ENCODE results near the gene UNC45B.
"Not testable (repeated sequence)": the region's sequence is repeated elsewhere in the genome, so short reads cannot be mapped to it uniquely, and the experiment has no call there.

The UNC45B gene

DNA sequence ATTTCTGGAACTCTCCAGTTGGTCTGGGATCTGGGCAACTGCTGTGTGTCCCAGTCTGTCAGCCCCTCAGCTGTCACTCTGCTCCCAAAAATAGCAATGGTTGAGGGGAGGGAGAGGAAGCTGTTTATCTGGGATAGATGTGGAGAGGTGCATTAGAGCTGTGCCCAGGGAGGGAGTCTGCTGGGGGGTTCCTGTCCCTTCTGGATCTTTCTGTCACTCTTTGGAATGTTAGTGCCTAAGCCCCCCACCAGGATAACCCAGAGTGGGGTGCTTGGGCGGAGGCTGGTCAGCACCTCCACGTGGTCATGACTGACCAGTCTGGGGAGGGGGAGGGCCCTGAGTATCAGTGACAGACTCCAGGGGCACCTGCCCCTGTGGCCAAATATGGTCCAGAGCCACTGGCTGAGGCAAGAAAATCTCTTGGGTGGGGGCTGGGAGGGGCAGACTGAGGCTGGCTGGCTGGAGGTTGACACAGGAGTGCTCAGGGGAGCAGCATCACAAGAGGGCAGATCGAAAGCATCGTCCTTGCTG is at the start of gene UNC45B:
UNC45B (plus strand) TSS at position 443 of the 531 bp plus-strand sequence. CDS start 447 bp downstream, outside the sequence.
- H3K27me3 Mint-ChIP-seq: peaks cover 30% of the 10 kb centered on the region
- no peak for ATAC-seq
- no peaks in the 10 kb centered on the region for H3K36me3 Mint-ChIP-seq
- H3K4me3 Mint-ChIP-seq: no peak within 1 kb of the TSS
- no peaks in the 10 kb centered on the region for H3K4me1 Mint-ChIP-seq
- H3K9me3 Mint-ChIP-seq: no peaks in the 10 kb centered on the region
- no peak within 1 kb of the TSS for H3K27ac Mint-ChIP-seq

GRCh38 chr17:35099908-35100307 is 47.7 kb upstream of the UNC45B start:
- peaks cover 58% of the 10 kb centered on the region for H3K36me3 Mint-ChIP-seq
- H3K27ac Mint-ChIP-seq: no peak overlapping the region

DNA sequence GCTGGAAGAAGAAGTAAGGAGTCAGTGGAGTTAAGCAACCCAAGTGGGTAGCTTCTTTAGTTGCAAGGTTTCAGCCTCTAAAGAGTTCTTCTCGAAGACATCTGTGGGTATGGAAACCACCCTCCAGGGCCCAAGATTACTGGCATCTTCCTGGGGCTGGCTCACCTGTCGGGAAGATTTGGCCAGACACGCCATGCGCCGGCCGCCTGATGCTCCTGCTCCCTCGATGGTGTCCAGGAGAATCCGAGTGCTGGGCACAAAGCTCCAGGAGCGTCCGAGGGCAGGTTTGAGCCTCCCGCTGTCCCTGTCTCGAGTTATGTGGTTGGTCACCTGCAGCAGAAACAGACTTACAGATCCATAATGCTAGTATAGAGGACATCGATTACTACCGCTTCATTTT is 46.6 kb upstream of the UNC45B start:
- Mint-ChIP-seq H3K27me3 (no peaks in the 10 kb centered on the region), H3K36me3 (peaks cover 69% of the 10 kb centered on the region), H3K4me1 (no peaks in the 10 kb centered on the region), H3K9me3 (no peaks in the 10 kb centered on the region), H3K4me3 (no peak overlapping the region), H3K27ac (no peak overlapping the region)
- ATAC-seq: no peak

More at GRCh38 chr17:35099908-35100307, 47.7 kb upstream of the UNC45B start:
- Mint-ChIP-seq H3K27me3 (no peaks in the 10 kb centered on the region), H3K4me3 (no peak overlapping the region), H3K4me1 (no peaks in the 10 kb centered on the region), H3K9me3 (no peaks in the 10 kb centered on the region)
- no peak for ATAC-seq

DNA sequence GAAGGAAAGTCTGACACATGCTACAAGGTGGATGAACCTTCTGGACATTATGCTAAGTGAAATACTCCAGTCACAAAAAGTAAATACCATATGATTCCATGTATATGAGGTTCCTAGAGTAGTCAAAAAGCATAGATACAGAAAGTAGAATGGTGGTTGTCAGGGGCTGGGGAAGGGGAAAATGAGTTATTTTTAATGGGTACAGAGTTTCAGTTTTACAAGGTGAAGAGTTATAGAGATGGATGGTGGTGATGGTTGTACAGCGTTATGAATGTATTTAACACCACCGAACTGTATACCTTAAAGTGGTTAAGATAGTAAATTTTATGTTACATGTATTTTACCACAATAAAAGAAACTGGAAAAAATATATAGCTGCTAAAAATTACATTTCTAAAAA is 45.9 kb upstream of the UNC45B start:
- Mint-ChIP-seq H3K4me1 (no peaks in the 10 kb centered on the region), H3K36me3 (peaks cover 76% of the 10 kb centered on the region)
- no peak for ATAC-seq

GRCh38 chr17:35103271-35103670 is 44.3 kb upstream of the UNC45B start:
- no peaks in the 10 kb centered on the region for H3K9me3 Mint-ChIP-seq
- no peak overlapping the region for H3K27ac Mint-ChIP-seq
- H3K4me3 Mint-ChIP-seq: no peak overlapping the region
- ATAC-seq: no peak
- no peaks in the 10 kb centered on the region for H3K4me1 Mint-ChIP-seq
- H3K27me3 Mint-ChIP-seq: no peaks in the 10 kb centered on the region
- H3K36me3 Mint-ChIP-seq: peaks cover 78% of the 10 kb centered on the region

More for the DNA sequence above, 45.9 kb upstream of the UNC45B start:
- H3K27ac Mint-ChIP-seq: no peak overlapping the region
- no peaks in the 10 kb centered on the region for H3K27me3 Mint-ChIP-seq
- no peak overlapping the region for H3K4me3 Mint-ChIP-seq
- no peaks in the 10 kb centered on the region for H3K9me3 Mint-ChIP-seq

- peaks cover 67% of the 10 kb centered on the region for H3K36me3 Mint-ChIP-seq
- ATAC-seq: no peak
- H3K27me3 Mint-ChIP-seq: no peaks in the 10 kb centered on the region
- no peaks in the 10 kb centered on the region for H3K4me1 Mint-ChIP-seq
- H3K4me3 Mint-ChIP-seq: no peak overlapping the region
- no peaks in the 10 kb centered on the region for H3K9me3 Mint-ChIP-seq
- peak overlapping the region; percentile 42 for H3K27ac Mint-ChIP-seq
Measured at GRCh38 chr17:35104844-35105450, 42.7 kb upstream of the UNC45B start.

DNA sequence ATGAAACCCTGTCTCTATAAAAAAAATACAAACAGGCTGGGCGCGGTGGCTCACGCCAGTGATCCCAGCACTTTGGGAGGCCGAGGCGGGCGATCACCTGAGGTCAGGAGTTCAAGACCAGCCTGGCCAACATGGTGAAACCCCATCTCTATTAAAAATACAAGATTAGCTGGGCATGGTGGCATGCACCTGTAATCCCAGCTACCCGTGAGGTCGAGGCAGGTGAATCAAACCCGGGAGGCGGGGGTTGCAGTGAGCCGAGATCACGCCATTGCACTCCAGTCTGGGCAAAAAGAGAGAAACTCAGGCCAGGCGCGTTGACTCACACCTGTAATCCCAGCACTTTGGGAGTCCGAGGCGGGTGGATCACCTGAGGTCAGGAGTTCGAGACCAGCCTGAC is 36.8 kb upstream of the UNC45B start:
- not testable (repeated sequence) for H3K27ac Mint-ChIP-seq, H3K9me3 Mint-ChIP-seq, H3K27me3 Mint-ChIP-seq, H3K4me1 Mint-ChIP-seq, H3K4me3 Mint-ChIP-seq, ATAC-seq
- H3K36me3 Mint-ChIP-seq: peaks cover 34% of the 10 kb centered on the region

- Mint-ChIP-seq H3K27ac (no peak overlapping the region), H3K9me3 (no peaks in the 10 kb centered on the region), H3K4me1 (peaks cover 37% of the 10 kb centered on the region), H3K4me3 (no peak overlapping the region), H3K27me3 (no peaks in the 10 kb centered on the region), H3K36me3 (peaks cover 22% of the 10 kb centered on the region)
- ATAC-seq: no peak
Measured at GRCh38 chr17:35116845-35117244, 30.8 kb upstream of the UNC45B start.

DNA sequence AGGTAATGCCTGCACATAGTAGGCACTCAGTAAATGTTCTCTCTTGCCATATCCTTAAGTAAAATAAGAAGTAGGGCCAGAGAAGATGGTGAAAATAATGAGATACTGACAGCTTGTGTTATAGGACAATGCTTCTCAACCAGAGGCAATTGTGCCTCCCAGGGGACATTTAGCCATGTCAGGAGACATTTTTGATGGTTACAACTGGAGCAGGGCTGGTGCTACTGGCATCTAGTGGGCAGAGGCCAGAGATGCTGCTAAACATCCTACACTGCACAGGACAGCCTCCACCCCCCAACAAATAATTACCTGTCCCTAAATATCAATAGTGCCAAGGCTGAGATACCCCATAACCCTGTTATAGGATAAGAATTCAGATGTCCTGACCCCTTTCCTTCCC is 29.6 kb upstream of the UNC45B start:
- peaks cover 18% of the 10 kb centered on the region for H3K36me3 Mint-ChIP-seq
- no peaks in the 10 kb centered on the region for H3K9me3 Mint-ChIP-seq
- ATAC-seq: no peak
- no peaks in the 10 kb centered on the region for H3K27me3 Mint-ChIP-seq
- H3K4me1 Mint-ChIP-seq: peaks cover 37% of the 10 kb centered on the region
- peak overlapping the region; percentile 97 for H3K4me3 Mint-ChIP-seq
- peak overlapping the region; percentile 92 for H3K27ac Mint-ChIP-seq

DNA sequence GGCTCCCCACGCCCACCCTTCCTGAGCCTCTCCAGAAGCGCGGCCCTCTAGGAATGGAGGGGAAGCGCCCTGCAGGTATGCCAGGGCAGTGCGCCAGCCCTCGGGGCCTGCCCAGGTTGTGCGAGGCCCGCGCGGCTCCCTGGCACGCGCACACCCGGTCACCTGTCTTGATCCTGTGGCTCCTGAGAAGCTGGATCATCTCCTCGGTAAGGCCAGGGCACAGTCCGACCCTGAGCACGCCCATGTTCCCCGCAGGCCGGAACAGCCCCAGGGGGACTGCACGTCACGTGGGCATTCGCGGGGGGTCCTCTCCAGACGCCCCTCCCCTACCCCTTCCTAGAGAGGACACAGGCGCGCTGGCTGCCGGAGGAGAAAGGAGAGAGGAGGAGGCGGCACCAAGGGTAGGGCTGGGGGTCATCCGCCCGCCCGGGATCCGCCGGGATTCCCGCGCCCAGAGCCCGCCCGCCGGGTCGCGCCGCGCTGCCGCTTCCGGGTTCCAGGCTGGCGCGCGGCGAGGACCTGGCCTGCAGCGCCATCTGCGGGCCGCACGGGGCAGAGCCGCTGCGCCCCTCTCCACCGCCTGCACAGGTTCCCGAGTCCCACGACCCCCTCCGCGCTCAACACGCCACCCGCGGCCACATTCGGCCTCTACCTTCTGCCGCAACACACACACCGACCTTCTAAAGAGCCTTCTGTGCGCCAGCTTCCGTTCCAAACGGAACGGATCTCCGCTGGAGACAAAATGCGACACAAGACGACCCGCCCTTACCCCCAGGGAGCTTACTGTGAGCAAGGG is 28.0 kb upstream of the UNC45B start, which contains the start of gene RAD51D:
RAD51D (minus strand) TSS at position 491 of the 796 bp plus-strand sequence; CDS start at position 244, 247 bp downstream.
- H3K27ac Mint-ChIP-seq: peak within 1 kb of the TSS; percentile 92
- H3K9me3 Mint-ChIP-seq: no peaks in the 10 kb centered on the region
- H3K4me3 Mint-ChIP-seq: peak within 1 kb of the TSS; percentile 97
- peaks cover 16% of the 10 kb centered on the region for H3K36me3 Mint-ChIP-seq
- no peaks in the 10 kb centered on the region for H3K27me3 Mint-ChIP-seq
- ATAC-seq: peak; percentile 96
- peaks cover 37% of the 10 kb centered on the region for H3K4me1 Mint-ChIP-seq

DNA sequence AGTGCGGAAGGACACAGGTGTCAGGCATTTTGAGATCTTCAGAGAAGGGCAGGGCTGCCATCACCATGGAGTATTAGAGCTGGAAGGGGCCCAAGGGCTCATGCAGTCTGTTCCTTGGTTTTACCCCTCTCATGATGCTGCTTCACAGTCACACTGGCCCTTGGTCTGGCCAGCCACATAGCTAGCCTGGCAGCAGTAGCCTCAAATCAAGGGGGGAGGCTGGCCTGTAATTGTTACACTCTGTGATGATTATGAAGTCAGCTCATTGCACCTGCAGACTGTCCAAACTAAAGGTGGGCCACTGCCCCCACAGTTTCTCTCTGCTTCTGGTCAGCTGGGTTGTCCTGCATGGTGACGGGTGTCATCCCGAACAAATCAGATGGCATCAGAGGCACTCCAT is 26.3 kb upstream of the UNC45B start, which contains the start of gene FNDC8:
FNDC8 (plus strand) TSS at position 301 of the 400 bp plus-strand sequence; CDS start at position 380, 79 bp downstream.
- H3K4me1 Mint-ChIP-seq: peaks cover 26% of the 10 kb centered on the region
- ATAC-seq: no peak
- H3K9me3 Mint-ChIP-seq: no peaks in the 10 kb centered on the region
- H3K27ac Mint-ChIP-seq: no peak within 1 kb of the TSS
- H3K4me3 Mint-ChIP-seq: no peak within 1 kb of the TSS
- no peaks in the 10 kb centered on the region for H3K36me3 Mint-ChIP-seq
- no peaks in the 10 kb centered on the region for H3K27me3 Mint-ChIP-seq

- Mint-ChIP-seq H3K27ac (no peak overlapping the region), H3K36me3 (peaks cover 16% of the 10 kb centered on the region), H3K9me3 (no peaks in the 10 kb centered on the region), H3K4me3 (no peak overlapping the region), H3K4me1 (no peaks in the 10 kb centered on the region), H3K27me3 (no peaks in the 10 kb centered on the region)
- ATAC-seq: no peak
Measured at GRCh38 chr17:35127751-35128514, 19.7 kb upstream of the UNC45B start.

DNA sequence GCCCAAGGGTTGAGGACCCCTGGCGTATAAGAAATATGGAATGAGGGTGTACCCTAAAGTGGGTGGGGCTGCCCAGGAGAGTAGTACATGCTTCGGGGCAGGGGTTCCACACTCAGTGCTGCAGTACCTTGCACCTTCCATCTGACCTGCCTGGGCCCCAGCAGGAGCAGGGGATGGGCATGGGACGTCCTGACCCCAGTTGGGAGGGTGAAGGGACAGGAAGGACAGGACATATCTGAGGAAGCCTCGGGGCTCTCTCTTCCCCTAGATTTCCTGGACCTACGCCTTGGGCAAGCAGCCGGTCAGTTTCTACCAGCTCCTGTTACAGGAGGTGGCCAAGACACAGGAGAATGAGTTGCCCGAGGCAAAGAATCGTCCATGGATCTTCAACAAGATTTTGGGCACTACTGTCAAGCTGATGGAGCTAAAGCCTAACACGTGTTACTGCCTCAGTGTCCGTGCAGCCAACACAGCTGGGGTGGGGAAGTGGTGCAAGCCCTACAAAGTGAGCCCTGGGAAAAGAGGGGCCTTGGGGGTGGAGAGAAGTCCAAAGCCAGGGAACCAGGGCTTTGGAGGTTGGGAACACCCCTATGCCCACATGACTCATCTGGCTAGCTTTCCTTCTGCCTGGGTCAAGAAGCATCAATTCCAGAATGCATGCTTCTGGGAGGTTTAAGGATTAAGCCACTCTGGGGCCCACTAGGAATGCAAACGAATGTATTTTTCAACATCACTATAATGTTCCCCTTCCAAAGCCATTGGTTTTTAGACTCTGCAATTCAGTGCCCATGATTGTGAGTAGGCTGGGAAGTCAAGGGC is 18.3 kb upstream of the UNC45B start:
- Mint-ChIP-seq H3K4me1 (no peaks in the 10 kb centered on the region), H3K9me3 (no peaks in the 10 kb centered on the region), H3K4me3 (no peak overlapping the region), H3K27ac (no peak overlapping the region), H3K27me3 (no peaks in the 10 kb centered on the region), H3K36me3 (peaks cover 30% of the 10 kb centered on the region)
- ATAC-seq: no peak

DNA sequence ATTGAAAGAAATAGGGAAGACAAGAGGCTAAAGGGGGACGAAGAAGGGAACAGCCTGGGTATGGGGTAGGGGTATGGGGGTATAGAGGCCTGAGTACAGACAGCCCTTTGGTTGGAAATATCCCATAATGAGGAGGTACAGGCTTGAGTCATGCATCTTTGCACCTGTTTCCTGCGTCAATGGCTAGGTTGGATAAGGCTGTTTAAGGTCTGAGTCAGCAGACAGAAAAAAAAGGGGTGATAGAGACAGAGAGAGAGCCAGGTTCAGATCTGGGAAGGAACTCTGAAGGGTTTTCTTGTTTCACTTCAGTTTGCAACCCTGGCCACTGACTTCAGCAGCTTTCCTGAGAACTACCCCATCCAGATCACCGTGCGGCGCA is 17.7 kb upstream of the UNC45B start:
- peak; percentile 22 for ATAC-seq

More for the DNA sequence above, 17.7 kb upstream of the UNC45B start:
- no peaks in the 10 kb centered on the region for H3K4me1 Mint-ChIP-seq
- H3K9me3 Mint-ChIP-seq: no peaks in the 10 kb centered on the region
- no peaks in the 10 kb centered on the region for H3K27me3 Mint-ChIP-seq
- H3K36me3 Mint-ChIP-seq: peaks cover 36% of the 10 kb centered on the region
- no peak overlapping the region for H3K4me3 Mint-ChIP-seq
- H3K27ac Mint-ChIP-seq: no peak overlapping the region

Measured in stimulated activated memory B cell treated with anti-CD40 and anti-IgM and Interleukin-4, amounts not matched to agents 10 μg/mL and 1 μg/mL and 100 μg/mL, for 72 hours (primary cell).